AG04450 (cell line): ENCODE results near the gene SMAD7. TPM values are rescaled to one million over a fixed set of nuclear protein-coding genes. Genes with fewer than 3 reads are reported as not detected.

Experiments used
- CTCF ChIA-PET: fragments of 300-600, 350-600 bp; formaldehyde crosslinking; extraction: SDS; loops from one replicate; lab custom pipeline; 2022; ENCODE audit warnings: antibody characterized with exemption, inconsistent platforms; lab: Charles Lee
- POLR2A ChIA-PET: fragments of 350-600 bp; formaldehyde crosslinking; extraction: SDS; loops from one replicate; lab custom pipeline; 2021; ENCODE audit warnings: antibody characterized with exemption, inconsistent platforms; lab: Yijun Ruan, JAX
- DNase-seq: peaks from one replicate; pipeline ENCODE4 v3.0.0-alpha.2; 2011; ENCODE audit warnings: low read depth, low spot score
- H3K27ac ChIP-seq: one replicate; pipeline ENCODE4 v1.5.1; 2012; ENCODE audit warnings: low read depth, low read length, control low read depth
- H3K27me3 ChIP-seq: one replicate; pipeline ENCODE4 v1.6.0; 2012; ENCODE audit warnings: low read length; ENCODE audit not compliant: control insufficient read depth, insufficient read depth
- H3K4me3 ChIP-seq: 2 replicates; pipeline ENCODE4 v1.5.1; 2011; ENCODE audit warnings: mild to moderate bottlenecking, low read depth, low read length, control low read depth
- H3K9me3 ChIP-seq: 2 replicates; pipeline ENCODE4 v1.5.1; 2012; ENCODE audit warnings: low read length; ENCODE audit not compliant: control insufficient read depth, insufficient read depth
- polyA plus RNA-seq: library from polyadenylated mRNA; depleted of rRNA; stranded (reverse); fragments of >200 nt; gene quantifications from 2 replicates; pipeline ENCODE4 v1.2.3, GENCODE V29; 2011
- TF ChIP-seq, protein P1 (sequence below): IDR thresholded peaks from 2 replicates; pipeline ENCODE4 v1.5.1; 2011; ENCODE audit warnings: low read depth, low read length, control low read depth, inconsistent platforms

SMAD7 gene
- polyA plus RNA-seq, 1 experiment = 8.0 TPM

DNA sequence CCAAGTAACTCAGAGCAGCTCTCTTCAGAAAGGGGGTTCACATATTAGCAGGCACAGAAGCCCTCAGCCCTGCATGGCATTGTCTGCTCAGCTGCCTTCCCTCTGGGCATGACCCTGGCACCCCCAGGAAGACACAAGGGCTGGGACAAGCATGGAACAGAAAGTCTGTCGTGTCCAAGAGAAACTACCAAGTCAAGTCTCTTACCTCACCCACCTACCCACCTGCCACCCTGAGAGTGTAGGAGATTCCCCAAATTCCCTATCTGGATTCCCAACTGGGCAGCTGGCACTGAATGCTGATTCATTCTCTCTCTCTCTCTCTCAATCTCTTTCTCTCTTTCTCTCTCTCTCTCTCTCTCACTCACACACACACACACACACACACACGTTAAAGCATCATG is 21.6 kb downstream of the SMAD7 start:
- peak overlapping the region; percentile 7; the same call in 1 of the 2 replicates for H3K4me3 ChIP-seq
- no peak for DNase-seq
- POLR2A ChIA-PET = interaction anchor here (1.3 to 1.6 kb wide), 2 partner anchors 19 to 94 kb away, joined by 3 to 5 read pairs; no protein-coding TSS in a partner anchor
- peak overlapping the region; percentile 85 for H3K27ac ChIP-seq
- H3K27me3 ChIP-seq = no peaks in the 10 kb centered on the region
- TF ChIP-seq, protein P1, sequence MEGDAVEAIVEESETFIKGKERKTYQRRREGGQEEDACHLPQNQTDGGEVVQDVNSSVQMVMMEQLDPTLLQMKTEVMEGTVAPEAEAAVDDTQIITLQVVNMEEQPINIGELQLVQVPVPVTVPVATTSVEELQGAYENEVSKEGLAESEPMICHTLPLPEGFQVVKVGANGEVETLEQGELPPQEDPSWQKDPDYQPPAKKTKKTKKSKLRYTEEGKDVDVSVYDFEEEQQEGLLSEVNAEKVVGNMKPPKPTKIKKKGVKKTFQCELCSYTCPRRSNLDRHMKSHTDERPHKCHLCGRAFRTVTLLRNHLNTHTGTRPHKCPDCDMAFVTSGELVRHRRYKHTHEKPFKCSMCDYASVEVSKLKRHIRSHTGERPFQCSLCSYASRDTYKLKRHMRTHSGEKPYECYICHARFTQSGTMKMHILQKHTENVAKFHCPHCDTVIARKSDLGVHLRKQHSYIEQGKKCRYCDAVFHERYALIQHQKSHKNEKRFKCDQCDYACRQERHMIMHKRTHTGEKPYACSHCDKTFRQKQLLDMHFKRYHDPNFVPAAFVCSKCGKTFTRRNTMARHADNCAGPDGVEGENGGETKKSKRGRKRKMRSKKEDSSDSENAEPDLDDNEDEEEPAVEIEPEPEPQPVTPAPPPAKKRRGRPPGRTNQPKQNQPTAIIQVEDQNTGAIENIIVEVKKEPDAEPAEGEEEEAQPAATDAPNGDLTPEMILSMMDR = no peak
- no peaks in the 10 kb centered on the region; the same call in 1 of the 2 replicates for H3K9me3 ChIP-seq
- CTCF ChIA-PET = interaction anchor here (0.9 kb wide), 1 partner anchor 253 kb away, joined by 4 read pairs; no protein-coding TSS in a partner anchor

DNA sequence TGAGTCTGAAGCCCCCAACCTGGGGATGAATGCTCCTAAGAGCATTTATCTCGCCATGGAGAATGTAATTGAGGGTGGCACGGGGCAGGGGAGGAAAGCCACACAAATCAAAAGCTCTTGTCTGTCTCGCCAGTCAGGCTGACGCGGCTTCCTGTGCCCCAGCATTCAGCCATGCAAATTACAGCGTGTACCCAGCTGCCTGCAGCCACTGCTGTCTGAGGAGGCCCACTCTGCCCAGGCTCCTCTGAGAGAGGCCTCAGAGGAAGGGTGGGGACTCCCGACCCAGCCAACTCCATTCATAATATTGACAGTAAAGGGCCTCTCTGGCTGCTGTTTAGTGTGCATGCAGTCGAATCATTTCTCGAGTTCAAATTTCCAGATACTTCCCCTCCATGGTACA is 22.0 kb downstream of the SMAD7 start:
- ChIA-PET POLR2A (interaction anchor here (1.3 to 1.6 kb wide), 2 partner anchors 20 to 94 kb away, joined by 3 to 5 read pairs; no protein-coding TSS in a partner anchor), CTCF (no interaction called here)
- Histone ChIP-seq H3K4me3 (no peak overlapping the region; the same call in 1 of the 2 replicates), H3K9me3 (no peaks in the 10 kb centered on the region; the same call in 1 of the 2 replicates), H3K27me3 (no peaks in the 10 kb centered on the region), H3K27ac (peak overlapping the region; percentile 85)
- no peak for DNase-seq
- TF ChIP-seq, protein P1 = no peak

- ChIA-PET POLR2A (no interaction called here), CTCF (no interaction called here)
- Histone ChIP-seq H3K27me3 (no peaks in the 10 kb centered on the region), H3K4me3 (no peak overlapping the region), H3K27ac (no peak overlapping the region), H3K9me3 (no peaks in the 10 kb centered on the region; the same call in 1 of the 2 replicates)
- TF ChIP-seq, protein P1 = no peak
- DNase-seq = no peak
These were observed 23.3 kb downstream of the SMAD7 start for GRCh38 chr18:48927286-48928080.

- Histone ChIP-seq H3K27ac (no peak overlapping the region), H3K4me3 (no peak overlapping the region), H3K9me3 (no peaks in the 10 kb centered on the region; the same call in 1 of the 2 replicates), H3K27me3 (no peaks in the 10 kb centered on the region)
- ChIA-PET CTCF (no interaction called here), POLR2A (no interaction called here)
- no peak for DNase-seq
- TF ChIP-seq, protein P1 = no peak
These were observed 24.3 kb downstream of the SMAD7 start for GRCh38 chr18:48926420-48926857.

DNA sequence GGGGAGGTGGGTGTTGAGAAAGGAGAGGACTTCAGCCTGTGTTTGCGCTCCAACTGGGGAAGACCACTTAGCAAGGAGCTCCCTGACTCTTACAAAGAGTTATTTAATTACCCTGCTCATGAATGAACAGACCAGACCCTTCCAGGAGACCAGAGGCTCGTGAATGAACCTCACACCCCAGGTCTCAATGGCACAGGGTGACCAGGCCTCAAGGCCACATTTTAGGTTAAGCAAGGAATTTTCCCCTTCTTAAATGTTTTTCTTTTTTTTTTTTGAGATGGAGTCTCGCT is 25.3 kb downstream of the SMAD7 start:
- Histone ChIP-seq H3K9me3 (no peaks in the 10 kb centered on the region; the same call in 1 of the 2 replicates), H3K4me3 (no peak overlapping the region), H3K27ac (no peak overlapping the region), H3K27me3 (no peaks in the 10 kb centered on the region)
- ChIA-PET POLR2A (no interaction called here), CTCF (interaction anchor here (0.8 kb wide), 1 partner anchor 12 kb away, joined by 3 read pairs; no protein-coding TSS in a partner anchor)
- DNase-seq = no peak
- TF ChIP-seq, protein P1 = no peak
